Right atrium auricular region (tissue), 2 donors: ENCODE results near the gene CAPN3. TPM values are rescaled to one million over a fixed set of nuclear protein-coding genes. Genes with fewer than 3 reads are reported as not detected.

Experiments
- DNase-seq: peaks from one replicate; pipeline ENCODE4 v3.0.0-alpha.2; 2019; ENCODE audit warnings: low spot score
- H3K27ac ChIP-seq, 2 donors: fragments of 200-600 bp; sonication (generic); 1 replicate in 1 of 2; 2 replicates in 1 of 2; pipeline ENCODE4 v1.5.1; 2016 to 2019
- H3K27me3 ChIP-seq, 2 donors: fragments of 200-600 bp; sonication (generic); one replicate each; pipeline versions ENCODE4 v1.5.1 to v1.6.0; 2017 to 2019
- H3K36me3 ChIP-seq: fragments of 200-600 bp; sonication (generic); one replicate; pipeline ENCODE4 v1.5.1; 2016
- H3K4me1 ChIP-seq, 2 donors: fragments of 200-600 bp; sonication (generic); one replicate each; pipeline versions ENCODE4 v1.5.1 to v1.6.0; 2017 to 2019
- H3K4me3 ChIP-seq, 2 donors: fragments of 200-600 bp; sonication (generic); 1 replicate in 1 of 2; 2 replicates in 1 of 2; pipeline ENCODE4 v1.5.1; 2017 to 2019; ENCODE audit warnings: mild to moderate bottlenecking in 1 of 2, moderate library complexity in 1 of 2
- H3K9me3 ChIP-seq, 2 donors: fragments of 200-600 bp; sonication (generic); one replicate each; pipeline ENCODE4 v1.5.1; 2019
- CTCF ChIP-seq, 2 donors: fragments of 200-600 bp; sonication (generic); IDR thresholded peaks; one replicate each; pipeline ENCODE4 v1.5.1; 2019; ENCODE audit warnings: antibody characterized with exemption in 2 of 2
- total RNA-seq, 2 donors: library from RNA; depleted of rRNA; stranded (reverse); fragments of >200 nt; gene quantifications; one replicate each; pipeline ENCODE4 v1.1.0, GENCODE V29; 2016

CAPN3 gene
- total RNA-seq, 2 donors from 2014 or later, result 5.3 to 8.6 TPM

GRCh38 chr15:42457445-42458442 is 98.4 kb downstream of the CAPN3 start:
- Histone ChIP-seq H3K9me3 (no peaks in the 10 kb centered on the region), H3K36me3 (peaks cover 7% of the 10 kb centered on the region), H3K4me1 (peaks cover 0 to 44% of the 10 kb centered on the region in 2 donors), H3K27ac (peak overlapping the region; percentile 88), H3K4me3 (peak overlapping the region; percentile 43 to 48), H3K27me3 (no peaks in the 10 kb centered on the region)
- no peak for TF ChIP-seq CTCF (IDR thresholded peaks at IDR 0.05)
- DNase-seq, result peak; percentile 85

GRCh38 chr15:42461261-42461660 is 102.0 kb downstream of the CAPN3 start:
- no peak for DNase-seq
- Histone ChIP-seq H3K36me3 (peaks cover 13% of the 10 kb centered on the region), H3K4me1 (peaks cover 0 to 34% of the 10 kb centered on the region in 2 donors)

More at GRCh38 chr15:42461261-42461660, 102.0 kb downstream of the CAPN3 start:
- no peak for TF ChIP-seq CTCF (IDR thresholded peaks at IDR 0.05)
- no peaks in the 10 kb centered on the region for H3K27me3 ChIP-seq
- H3K27ac ChIP-seq, result no peak overlapping the region
- H3K9me3 ChIP-seq, result no peaks in the 10 kb centered on the region
- no peak overlapping the region for H3K4me3 ChIP-seq

Other genes with a start within 250 kb of the CAPN3 start
- gene PLA2G4F, start 202.9 kb upstream of the CAPN3 start, total RNA-seq, result 1 to 10 TPM in 1 of 2 donors, under 1 TPM in 1; 0.35 to 3.0 TPM
- 10 to 100 TPM; 33.1 to 38.3 TPM for gene VPS39, start 151.2 kb upstream of the CAPN3 start, total RNA-seq
- gene GANC, start 86.3 kb upstream of the CAPN3 start, total RNA-seq, result 10 to 100 TPM in 1 of 2 donors, 1 to 10 TPM in 1; 6.6 to 12.7 TPM
- gene TMEM87A, start 86.1 kb upstream of the CAPN3 start, total RNA-seq, result 10 to 100 TPM; 17.0 to 25.4 TPM
- 100 to 1,000 TPM; 332 to 619 TPM for gene ZNF106, start 131.6 kb downstream of the CAPN3 start, total RNA-seq
- 10 to 100 TPM; 37.3 to 38.1 TPM for gene SNAP23, start 136.1 kb downstream of the CAPN3 start, total RNA-seq
- 10 to 100 TPM in 1 of 2 donors, 1 to 10 TPM in 1; 6.7 to 12.4 TPM for gene LRRC57, start 189.3 kb downstream of the CAPN3 start, total RNA-seq
- 10 to 100 TPM; 21.5 to 23.0 TPM for gene HAUS2, start 189.3 kb downstream of the CAPN3 start, total RNA-seq
- 1 to 10 TPM; 8.3 to 8.8 TPM for gene STARD9, start 216.1 kb downstream of the CAPN3 start, total RNA-seq